OCI-LY1 (cell line): ENCODE results near the gene TXNDC11.

Source experiments
- H2AFZ ChIP-seq: fragments of 200-600 bp; sonication (generic), shearing (Covaris generic); 2 replicates; pipeline ENCODE4 v1.6.0; 2014; ENCODE audit warnings: antibody characterized with exemption, mild to moderate bottlenecking, low read length
- H3F3A ChIP-seq: fragments of 200-600 bp; sonication (generic), shearing (Covaris generic); 2 replicates; pipeline ENCODE4 v1.6.0; 2014; ENCODE audit warnings: mild to moderate bottlenecking, antibody characterized with exemption, low read length, moderate library complexity; ENCODE audit not compliant: insufficient read depth
- H3K27ac ChIP-seq: fragments of 200-600 bp; sonication (generic); 2 replicates; pipeline ENCODE4 v1.5.1; 2014; ENCODE audit warnings: low read length, mixed run types, mild to moderate bottlenecking, low read depth; ENCODE audit not compliant: poor library complexity, severe bottlenecking
- H3K27me3 ChIP-seq: fragments of 200-600 bp; sonication (generic); 2 replicates; pipeline ENCODE4 v1.6.0; 2014; ENCODE audit warnings: antibody characterized with exemption, mild to moderate bottlenecking, low read length, moderate library complexity; ENCODE audit not compliant: insufficient read depth
- H3K36me3 ChIP-seq: fragments of 200-600 bp; sonication (generic); 2 replicates; pipeline ENCODE4 v1.6.1; 2014; ENCODE audit warnings: mild to moderate bottlenecking, antibody characterized with exemption, low read length, moderate library complexity, mixed read lengths; ENCODE audit not compliant: insufficient read depth
- H3K4me1 ChIP-seq: fragments of 200-600 bp; sonication (generic); 2 replicates; pipeline ENCODE4 v1.5.1; 2014; ENCODE audit warnings: mild to moderate bottlenecking, low read length, moderate library complexity; ENCODE audit not compliant: insufficient read depth, severe bottlenecking
- H3K4me2 ChIP-seq: fragments of 200-600 bp; sonication (generic), shearing (Covaris generic); 2 replicates; pipeline ENCODE4 v1.6.1; 2014; ENCODE audit warnings: low read length
- H3K4me3 ChIP-seq: fragments of 200-600 bp; sonication (generic); 2 replicates; pipeline ENCODE4 v1.5.1; 2014; ENCODE audit warnings: low read length, low read depth, mild to moderate bottlenecking, mixed read lengths; ENCODE audit not compliant: poor library complexity, severe bottlenecking
- H3K79me2 ChIP-seq: fragments of 200-600 bp; shearing (Covaris generic); 2 replicates; pipeline ENCODE4 v1.6.1; 2016; ENCODE audit warnings: mixed run types, low read length, mixed read lengths; ENCODE audit not compliant: insufficient read depth
- H3K9ac ChIP-seq: fragments of 200-600 bp; sonication (generic), shearing (Covaris generic); 2 replicates; pipeline ENCODE4 v1.6.1; 2014; ENCODE audit warnings: mild to moderate bottlenecking, low read length, mixed read lengths
- H3K9me2 ChIP-seq: fragments of 200-600 bp; sonication (generic), shearing (Covaris generic); 2 replicates; pipeline ENCODE4 v1.6.1; 2014; ENCODE audit warnings: low read depth, mild to moderate bottlenecking, low read length, mixed read lengths
- H3K9me3 ChIP-seq: fragments of 200-600 bp; shearing (Covaris generic); 2 replicates; pipeline ENCODE4 v1.6.1; 2014; ENCODE audit warnings: low read length, mixed read lengths
- H4K20me1 ChIP-seq: fragments of 200-600 bp; sonication (generic), shearing (Covaris generic); 2 replicates; pipeline ENCODE4 v1.6.0; 2016; ENCODE audit warnings: mild to moderate bottlenecking, low read length; ENCODE audit not compliant: insufficient read depth
- CTCF ChIP-seq: fragments of 200-600 bp; sonication (generic), shearing (Covaris generic); IDR thresholded peaks from 2 replicates; pipeline ENCODE4 v1.5.1; 2017; ENCODE audit warnings: mild to moderate bottlenecking, antibody characterized with exemption, low read length, moderate library complexity, mixed read lengths
- EZH2 ChIP-seq: fragments of 200-600 bp; sonication (generic), shearing (Covaris generic); IDR thresholded peaks from 2 replicates; pipeline ENCODE4 v1.8.0; 2017; ENCODE audit warnings: borderline replicate concordance, mixed run types, mild to moderate bottlenecking, antibody characterized with exemption, low read length, moderate library complexity, mixed read lengths

The TXNDC11 gene

GRCh38 chr16:11660565-11660964 is 82.1 kb downstream of the TXNDC11 start:
- Histone ChIP-seq H3K27ac (no peak overlapping the region), H3K9ac (no peak overlapping the region), H2AFZ (no peak overlapping the region), H3K79me2 (no peaks in the 10 kb centered on the region), H3K27me3 (no peaks in the 10 kb centered on the region), H3K4me1 (peaks cover 26% of the 10 kb centered on the region), H3K9me3 (no peaks in the 10 kb centered on the region), H3K36me3 (no peaks in the 10 kb centered on the region), H4K20me1 (no peaks in the 10 kb centered on the region), H3K9me2 (no peaks in the 10 kb centered on the region), H3K4me3 (no peak overlapping the region), H3K4me2 (no peak overlapping the region), H3F3A (no peaks in the 10 kb centered on the region)
- TF ChIP-seq CTCF (no peak), EZH2 (no peak)

GRCh38 chr16:11658896-11659708 is 83.6 kb downstream of the TXNDC11 start:
- Histone ChIP-seq H3K4me3 (no peak overlapping the region), H3K4me1 (peaks cover 12% of the 10 kb centered on the region), H2AFZ (no peak overlapping the region), H4K20me1 (no peaks in the 10 kb centered on the region), H3F3A (no peaks in the 10 kb centered on the region), H3K27ac (no peak overlapping the region), H3K27me3 (no peaks in the 10 kb centered on the region), H3K79me2 (no peaks in the 10 kb centered on the region), H3K9me2 (no peaks in the 10 kb centered on the region), H3K9me3 (no peaks in the 10 kb centered on the region), H3K4me2 (no peak overlapping the region), H3K36me3 (no peaks in the 10 kb centered on the region), H3K9ac (no peak overlapping the region)
- TF ChIP-seq CTCF (no peak), EZH2 (no peak)

GRCh38 chr16:11657556-11657955 is 85.1 kb downstream of the TXNDC11 start:
- Histone ChIP-seq H3K27me3 (no peaks in the 10 kb centered on the region), H3K4me3 (no peak overlapping the region), H3K79me2 (no peaks in the 10 kb centered on the region), H3K36me3 (no peaks in the 10 kb centered on the region), H4K20me1 (no peaks in the 10 kb centered on the region), H3K9me3 (no peaks in the 10 kb centered on the region), H3F3A (no peaks in the 10 kb centered on the region), H2AFZ (no peak overlapping the region), H3K4me2 (no peak overlapping the region), H3K9ac (no peak overlapping the region), H3K9me2 (no peaks in the 10 kb centered on the region), H3K27ac (no peak overlapping the region), H3K4me1 (peaks cover 6% of the 10 kb centered on the region)
- no peak for TF ChIP-seq CTCF
- TF ChIP-seq EZH2: no peak
